Measurements from ENCODE around the gene GPBP1L1. TPM values are rescaled to one million over a fixed set of nuclear protein-coding genes. Genes with fewer than 3 reads are reported as not detected.

The GPBP1L1 gene
- total RNA-seq, 1 experiment from 2014 or later: 110 TPM

DNA sequence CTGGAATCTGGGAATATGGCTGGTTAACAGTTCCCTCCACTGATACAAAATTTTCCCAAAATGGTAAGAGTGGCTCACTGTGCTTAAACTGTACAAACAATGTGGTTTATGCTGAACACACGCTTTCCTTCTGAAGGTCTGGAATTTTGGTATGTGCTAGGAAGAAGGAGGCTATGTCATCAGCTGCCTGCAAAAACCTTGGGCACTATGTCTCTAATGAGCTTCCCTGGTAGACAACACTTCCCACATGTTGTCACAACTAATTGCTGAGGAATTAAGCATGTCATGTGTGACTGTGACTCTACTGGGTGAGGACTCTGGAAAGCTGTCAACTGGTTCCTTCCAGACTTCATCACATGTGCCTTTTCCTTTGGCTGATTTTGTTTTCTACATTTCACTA lies 34.9 kb upstream of the GPBP1L1 start:
- no peaks in the 10 kb centered on the region for H3K36me3 ChIP-seq (ENCODE audit: control insufficient read depth in 1 of 2, insufficient read depth in 2 of 2, low read length in 2 of 2)
- no TSS peak for BruUV-seq (replicated peaks)
- H3K9ac ChIP-seq (ENCODE audit: low read length): no peak overlapping the region
- no peaks in the 10 kb centered on the region for H3K9me3 ChIP-seq (ENCODE audit: control insufficient read depth in 1 of 2, insufficient read depth in 1 of 2, low read depth in 1 of 2, low read length in 2 of 2)
- CTCF ChIA-PET: no interaction called here
- H3K4me1 ChIP-seq (ENCODE audit: control insufficient read depth in 1 of 2, insufficient read depth in 2 of 2, low read length in 2 of 2): no peaks in the 10 kb centered on the region; a peak in 2 of 4 replicates
- intact Hi-C loops (cut with micrococcal nuclease): no loop called here
- ATAC-seq (no peak), DNase-seq (ENCODE audit: low read depth, low spot score) (no peak)
- POLR2A ChIA-PET: no interaction called here
- H3K4me2 ChIP-seq (ENCODE audit: low read length): no peak overlapping the region
- H3K27me3 ChIP-seq (ENCODE audit: insufficient read depth, low read length): no peaks in the 10 kb centered on the region
- no peaks in the 10 kb centered on the region for H3K9me2 ChIP-seq (ENCODE audit: insufficient read depth)
- no peaks in the 10 kb centered on the region for H4K20me1 ChIP-seq (ENCODE audit: insufficient read depth)
- RAD21 ChIA-PET (ENCODE audit: low non-redundant PET in 1 of 2, low total read pairs in 2 of 2, uncharacterized antibody in 2 of 2, unreplicated experiment in 2 of 2): no interaction called here
- no peak for TF ChIP-seq ZNF274 (IDR thresholded peaks at IDR 0.05; ENCODE audit: low read depth, low read length)
- TF ChIP-seq SP1 (IDR thresholded peaks at IDR 0.05; ENCODE audit: low read depth): no peak
- TF ChIP-seq CBX3 (IDR thresholded peaks at IDR 0.05; ENCODE audit: low read depth): no peak
- TF ChIP-seq POLR2AphosphoS5 (IDR thresholded peaks at IDR 0.05; ENCODE audit: low read depth, low read length): no peak
- no peak for TF ChIP-seq YY1 (IDR thresholded peaks at IDR 0.05; ENCODE audit: extremely low read depth, insufficient replicate concordance, low read depth, low read length)
- TF ChIP-seq, protein P1, sequence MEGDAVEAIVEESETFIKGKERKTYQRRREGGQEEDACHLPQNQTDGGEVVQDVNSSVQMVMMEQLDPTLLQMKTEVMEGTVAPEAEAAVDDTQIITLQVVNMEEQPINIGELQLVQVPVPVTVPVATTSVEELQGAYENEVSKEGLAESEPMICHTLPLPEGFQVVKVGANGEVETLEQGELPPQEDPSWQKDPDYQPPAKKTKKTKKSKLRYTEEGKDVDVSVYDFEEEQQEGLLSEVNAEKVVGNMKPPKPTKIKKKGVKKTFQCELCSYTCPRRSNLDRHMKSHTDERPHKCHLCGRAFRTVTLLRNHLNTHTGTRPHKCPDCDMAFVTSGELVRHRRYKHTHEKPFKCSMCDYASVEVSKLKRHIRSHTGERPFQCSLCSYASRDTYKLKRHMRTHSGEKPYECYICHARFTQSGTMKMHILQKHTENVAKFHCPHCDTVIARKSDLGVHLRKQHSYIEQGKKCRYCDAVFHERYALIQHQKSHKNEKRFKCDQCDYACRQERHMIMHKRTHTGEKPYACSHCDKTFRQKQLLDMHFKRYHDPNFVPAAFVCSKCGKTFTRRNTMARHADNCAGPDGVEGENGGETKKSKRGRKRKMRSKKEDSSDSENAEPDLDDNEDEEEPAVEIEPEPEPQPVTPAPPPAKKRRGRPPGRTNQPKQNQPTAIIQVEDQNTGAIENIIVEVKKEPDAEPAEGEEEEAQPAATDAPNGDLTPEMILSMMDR (IDR thresholded peaks at IDR 0.05 in 2 of 3, conservative IDR thresholded peaks at IDR 0.05 in 1 of 3; ENCODE audit: borderline replicate concordance in 1 of 3, insufficient read depth in 1 of 3, low read depth in 2 of 3, low read length in 2 of 3): no peak
- H3K79me2 ChIP-seq (ENCODE audit: insufficient read depth, low read length): no peaks in the 10 kb centered on the region
- no peak overlapping the region for H2AFZ ChIP-seq (ENCODE audit: low read depth, low read length, poor library complexity, severe bottlenecking)
- H3K27ac ChIP-seq (ENCODE audit: low read depth, low read length): no peak overlapping the region
- no peak overlapping the region for H3K4me3 ChIP-seq (replicated peaks in 1 of 2; ENCODE audit: low read depth in 1 of 2, low read length in 2 of 2)

DNA sequence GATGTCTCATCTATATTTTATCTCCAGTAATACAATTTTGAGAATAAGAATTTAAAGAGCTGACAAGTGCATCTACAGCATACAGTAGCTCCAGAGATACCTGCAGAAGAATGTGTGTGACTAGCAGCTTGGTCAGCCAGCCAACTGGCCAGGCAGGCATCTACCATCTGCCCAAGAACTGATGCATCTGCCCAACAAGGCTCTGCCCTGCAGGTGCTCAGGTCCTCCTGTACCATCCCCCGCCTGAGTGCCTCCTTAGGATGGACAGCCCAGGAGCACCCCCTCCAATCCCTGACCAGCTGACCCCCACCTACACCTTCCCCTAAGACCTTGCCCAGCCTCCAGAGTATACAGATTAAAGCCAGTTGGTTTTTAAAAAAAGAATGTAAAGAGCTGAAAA lies 32.0 kb upstream of the GPBP1L1 start:
- H3K9me3 ChIP-seq (ENCODE audit: control insufficient read depth in 1 of 2, insufficient read depth in 1 of 2, low read depth in 1 of 2, low read length in 2 of 2): no peaks in the 10 kb centered on the region
- no peak for ATAC-seq
- RAD21 ChIA-PET (ENCODE audit: low non-redundant PET in 1 of 2, low total read pairs in 2 of 2, uncharacterized antibody in 2 of 2, unreplicated experiment in 2 of 2): no interaction called here
- H3K9ac ChIP-seq (ENCODE audit: low read length): no peak overlapping the region
- no peak overlapping the region for H3K4me3 ChIP-seq (replicated peaks in 1 of 2; ENCODE audit: low read depth in 1 of 2, low read length in 2 of 2)
- H4K20me1 ChIP-seq (ENCODE audit: insufficient read depth): no peaks in the 10 kb centered on the region
- H3K27ac ChIP-seq (ENCODE audit: low read depth, low read length): no peak overlapping the region
- H3K79me2 ChIP-seq (ENCODE audit: insufficient read depth, low read length): no peaks in the 10 kb centered on the region
- H3K4me2 ChIP-seq (ENCODE audit: low read length): no peak overlapping the region
- H2AFZ ChIP-seq (ENCODE audit: low read depth, low read length, poor library complexity, severe bottlenecking): no peak overlapping the region
- no peaks in the 10 kb centered on the region; a peak in 2 of 4 replicates for H3K4me1 ChIP-seq (ENCODE audit: control insufficient read depth in 1 of 2, insufficient read depth in 2 of 2, low read length in 2 of 2)
- H3K27me3 ChIP-seq (ENCODE audit: insufficient read depth, low read length): no peaks in the 10 kb centered on the region
- POLR2A ChIA-PET: no interaction called here
- CTCF ChIA-PET: no interaction called here
- BruUV-seq (replicated peaks): no TSS peak
- H3K36me3 ChIP-seq (ENCODE audit: control insufficient read depth in 1 of 2, insufficient read depth in 2 of 2, low read length in 2 of 2): no peaks in the 10 kb centered on the region
- DNase-seq (ENCODE audit: low read depth, low spot score): no peak
- intact Hi-C loops (cut with micrococcal nuclease): no loop called here
- H3K9me2 ChIP-seq (ENCODE audit: insufficient read depth): no peaks in the 10 kb centered on the region
- TF ChIP-seq EZH2 (IDR thresholded peaks at IDR 0.05) (no peak), ZNF274 (IDR thresholded peaks at IDR 0.05; ENCODE audit: low read depth, low read length) (no peak), EGR1 (IDR thresholded peaks at IDR 0.05; ENCODE audit: low read depth) (no peak), EZH2phosphoT487 (IDR thresholded peaks at IDR 0.05; ENCODE audit: borderline replicate concordance) (no peak), TCF7L2 (IDR thresholded peaks at IDR 0.05; ENCODE audit: borderline replicate concordance, extremely low read depth, insufficient read depth, insufficient read length) (no peak), ELF1 (IDR thresholded peaks at IDR 0.05; ENCODE audit: borderline replicate concordance, low read depth) (no peak)
- TF ChIP-seq, protein P2, sequence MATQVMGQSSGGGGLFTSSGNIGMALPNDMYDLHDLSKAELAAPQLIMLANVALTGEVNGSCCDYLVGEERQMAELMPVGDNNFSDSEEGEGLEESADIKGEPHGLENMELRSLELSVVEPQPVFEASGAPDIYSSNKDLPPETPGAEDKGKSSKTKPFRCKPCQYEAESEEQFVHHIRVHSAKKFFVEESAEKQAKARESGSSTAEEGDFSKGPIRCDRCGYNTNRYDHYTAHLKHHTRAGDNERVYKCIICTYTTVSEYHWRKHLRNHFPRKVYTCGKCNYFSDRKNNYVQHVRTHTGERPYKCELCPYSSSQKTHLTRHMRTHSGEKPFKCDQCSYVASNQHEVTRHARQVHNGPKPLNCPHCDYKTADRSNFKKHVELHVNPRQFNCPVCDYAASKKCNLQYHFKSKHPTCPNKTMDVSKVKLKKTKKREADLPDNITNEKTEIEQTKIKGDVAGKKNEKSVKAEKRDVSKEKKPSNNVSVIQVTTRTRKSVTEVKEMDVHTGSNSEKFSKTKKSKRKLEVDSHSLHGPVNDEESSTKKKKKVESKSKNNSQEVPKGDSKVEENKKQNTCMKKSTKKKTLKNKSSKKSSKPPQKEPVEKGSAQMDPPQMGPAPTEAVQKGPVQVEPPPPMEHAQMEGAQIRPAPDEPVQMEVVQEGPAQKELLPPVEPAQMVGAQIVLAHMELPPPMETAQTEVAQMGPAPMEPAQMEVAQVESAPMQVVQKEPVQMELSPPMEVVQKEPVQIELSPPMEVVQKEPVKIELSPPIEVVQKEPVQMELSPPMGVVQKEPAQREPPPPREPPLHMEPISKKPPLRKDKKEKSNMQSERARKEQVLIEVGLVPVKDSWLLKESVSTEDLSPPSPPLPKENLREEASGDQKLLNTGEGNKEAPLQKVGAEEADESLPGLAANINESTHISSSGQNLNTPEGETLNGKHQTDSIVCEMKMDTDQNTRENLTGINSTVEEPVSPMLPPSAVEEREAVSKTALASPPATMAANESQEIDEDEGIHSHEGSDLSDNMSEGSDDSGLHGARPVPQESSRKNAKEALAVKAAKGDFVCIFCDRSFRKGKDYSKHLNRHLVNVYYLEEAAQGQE (IDR thresholded peaks at IDR 0.05; ENCODE audit: low read depth): no peak
- TF ChIP-seq, protein P3, sequence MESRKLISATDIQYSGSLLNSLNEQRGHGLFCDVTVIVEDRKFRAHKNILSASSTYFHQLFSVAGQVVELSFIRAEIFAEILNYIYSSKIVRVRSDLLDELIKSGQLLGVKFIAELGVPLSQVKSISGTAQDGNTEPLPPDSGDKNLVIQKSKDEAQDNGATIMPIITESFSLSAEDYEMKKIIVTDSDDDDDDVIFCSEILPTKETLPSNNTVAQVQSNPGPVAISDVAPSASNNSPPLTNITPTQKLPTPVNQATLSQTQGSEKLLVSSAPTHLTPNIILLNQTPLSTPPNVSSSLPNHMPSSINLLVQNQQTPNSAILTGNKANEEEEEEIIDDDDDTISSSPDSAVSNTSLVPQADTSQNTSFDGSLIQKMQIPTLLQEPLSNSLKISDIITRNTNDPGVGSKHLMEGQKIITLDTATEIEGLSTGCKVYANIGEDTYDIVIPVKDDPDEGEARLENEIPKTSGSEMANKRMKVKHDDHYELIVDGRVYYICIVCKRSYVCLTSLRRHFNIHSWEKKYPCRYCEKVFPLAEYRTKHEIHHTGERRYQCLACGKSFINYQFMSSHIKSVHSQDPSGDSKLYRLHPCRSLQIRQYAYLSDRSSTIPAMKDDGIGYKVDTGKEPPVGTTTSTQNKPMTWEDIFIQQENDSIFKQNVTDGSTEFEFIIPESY (IDR thresholded peaks at IDR 0.05; ENCODE audit: extremely low read depth, insufficient replicate concordance, low read length): no peak

Measured in HCT116 (cell line).